Bronchial epithelial cell (primary cell): ENCODE results near the gene GMEB1. TPM values are rescaled to one million over a fixed set of nuclear protein-coding genes. Genes with fewer than 3 reads are reported as not detected.
A peak's percentile ranks its signal among the peaks of the same experiment; 100 is the strongest.

ENCODE experiments used
- DNase-seq: peaks from one replicate; pipeline ENCODE4 v3.0.0-alpha.2; 2010; ENCODE audit warnings: low read depth
- FAIRE-seq: peaks from 2 replicates; lab custom pipeline; 2011; peaks lifted over from hg19 to GRCh38; lab: Jason Lieb, UNC
- H3K27me3 ChIP-seq: 2 replicates; pipeline ENCODE4 v1.5.1; 2011; ENCODE audit warnings: low read length; ENCODE audit not compliant: control insufficient read depth, insufficient read depth
- H3K36me3 ChIP-seq: 2 replicates; pipeline ENCODE4 v1.5.1; 2011; ENCODE audit warnings: low read length; ENCODE audit not compliant: control insufficient read depth, insufficient read depth
- H3K4me3 ChIP-seq: 2 replicates; pipeline ENCODE4 v1.5.1; 2011; ENCODE audit warnings: mild to moderate bottlenecking, low read depth, low read length, control low read depth
- CTCF ChIP-seq: IDR thresholded peaks from 2 replicates; pipeline ENCODE4 v1.5.1; 2011; ENCODE audit warnings: mild to moderate bottlenecking, moderate library complexity, low read length, control low read depth, inconsistent platforms; ENCODE audit not compliant: insufficient read depth, severe bottlenecking
- total RNA-seq: library from RNA; depleted of rRNA; stranded (reverse); fragments of >200 nt; gene quantifications from 2 replicates; pipeline ENCODE4 v1.2.1, GENCODE V29; 2014

The GMEB1 gene
- total RNA-seq, 1 donor from 2014 or later: 7.6 TPM

- H3K4me3 ChIP-seq: peak overlapping the region; percentile 57
- no peaks in the 10 kb centered on the region for H3K27me3 ChIP-seq
- FAIRE-seq: no peak
- no peak for DNase-seq
- no peak for TF ChIP-seq CTCF
- H3K36me3 ChIP-seq: no peaks in the 10 kb centered on the region
Observed at GRCh38 chr1:28735961-28736449, 67.4 kb downstream of the GMEB1 start.

- H3K36me3 ChIP-seq: peaks cover 3% of the 10 kb centered on the region
- peak within 1 kb of the TSS; percentile 57 for H3K4me3 ChIP-seq
- peak; percentile 92 for TF ChIP-seq CTCF
- FAIRE-seq: no peak
- H3K27me3 ChIP-seq: no peaks in the 10 kb centered on the region
- DNase-seq: peak; percentile 78
Observed at GRCh38 chr1:28736450-28737306, 68.1 kb downstream of the GMEB1 start, which contains the start of gene YTHDF2. YTHDF2 (plus strand) TSS chr1:28736940; CDS start chr1:28737121, 181 bp downstream.

- TF ChIP-seq CTCF: no peak
- FAIRE-seq (no peak), DNase-seq (peak; percentile 40)
- Histone ChIP-seq H3K36me3 (peaks cover 8% of the 10 kb centered on the region), H3K4me3 (peak overlapping the region; percentile 57), H3K27me3 (no peaks in the 10 kb centered on the region)
Observed at GRCh38 chr1:28737307-28738132, 68.9 kb downstream of the GMEB1 start.

- no peak for FAIRE-seq
- Histone ChIP-seq H3K4me3 (no peak overlapping the region), H3K27me3 (no peaks in the 10 kb centered on the region), H3K36me3 (peaks cover 18% of the 10 kb centered on the region)
- TF ChIP-seq CTCF: no peak
- DNase-seq: peak; percentile 64
Observed at GRCh38 chr1:28740118-28740517, 71.5 kb downstream of the GMEB1 start.

- H3K36me3 ChIP-seq: peaks cover 21% of the 10 kb centered on the region
- no peaks in the 10 kb centered on the region for H3K27me3 ChIP-seq
- FAIRE-seq: no peak
- no peak for TF ChIP-seq CTCF
- no peak overlapping the region for H3K4me3 ChIP-seq
- DNase-seq: no peak
Observed at GRCh38 chr1:28744184-28744583, 75.6 kb downstream of the GMEB1 start.
